Measurements from ENCODE around the gene HMG20B. TPM values are rescaled to one million over a fixed set of nuclear protein-coding genes. Genes with fewer than 3 reads are reported as not detected.
A peak's percentile ranks its signal among the peaks of the same experiment; 100 is the strongest.

The HMG20B gene
- total RNA-seq, 8 experiments from 2014 or later, result 17.0 to 122 (median 35.3) TPM

GRCh38 chr19:3538965-3539755 is 33.6 kb upstream of the HMG20B start, which contains the start of gene TEKTIP1:
Gene TEKTIP1 (plus strand): TSS chr19:3539174. CDS start chr19:3539178, 4 bp downstream.
- WGBS, 10 experiments, result 13 to 100% (median 60%) methylated on average over 2 to 7 of the region's 28 CpGs; no CpG with 5 or more reads in 4 of the 10 experiments

DNA sequence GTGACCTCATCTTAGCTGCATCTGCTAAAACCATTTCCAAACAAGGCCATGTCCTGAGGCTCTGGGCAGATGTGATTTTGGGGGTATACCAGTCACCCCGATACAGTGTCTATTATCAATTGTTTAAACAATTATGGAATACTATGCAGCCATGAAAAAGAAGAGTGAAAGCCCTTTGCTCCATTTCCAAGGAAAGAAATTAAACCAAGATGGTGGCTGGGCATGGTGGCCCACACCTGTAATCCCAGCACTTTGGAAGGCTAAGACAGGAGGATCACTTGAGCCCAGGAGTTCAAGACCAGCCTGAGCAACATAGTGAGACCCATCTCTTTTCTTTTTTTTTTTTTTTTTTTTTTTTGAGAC is 33.0 kb upstream of the HMG20B start:
- no peak for ATAC-seq (replicated peaks in 6 of 8)
- 83 to 100% methylated on average over 1 of the region's 1 CpG; no CpG with 5 or more reads in 8 of the 10 experiments for WGBS, 10 experiments
- in situ Hi-C loops (cut with MboI; ENCODE audit: low pct_unique_long_range_greater_than_20kb in 2 of 9, low sequenced_read_pairs in 9 of 9, unreplicated experiment in 9 of 9), result no loop called here
- Histone ChIP-seq H3K27ac (no peak overlapping the region), H3K4me3 (no peak overlapping the region), H3K4me1 (replicated peaks in 1 of 2) (peaks cover 0 to 11% of the 10 kb centered on the region in 2 donors)

More at GRCh38 chr19:3538965-3539755, 33.6 kb upstream of the HMG20B start, which contains the start of gene TEKTIP1:
- in situ Hi-C loops (cut with MboI; ENCODE audit: low pct_unique_long_range_greater_than_20kb in 2 of 9, low sequenced_read_pairs in 9 of 9, unreplicated experiment in 9 of 9), result no loop called here
- Histone ChIP-seq H3K4me1 (replicated peaks in 1 of 2) (peaks cover 0 to 11% of the 10 kb centered on the region in 2 donors), H3K4me3 (no peak within 1 kb of the TSS), H3K27ac (peak within 1 kb of the TSS in 1 of 2 donors; percentile 70)
- peak in 7 of 8 experiments; percentile 19 to 66 (median 34) for ATAC-seq (replicated peaks in 6 of 8)

GRCh38 chr19:3543150-3544057 is 29.3 kb upstream of the HMG20B start:
- 95% methylated on average over 4 of the region's 47 CpGs; no CpG with 5 or more reads in 9 of the 10 experiments for WGBS, 10 experiments
- Histone ChIP-seq H3K4me1 (replicated peaks in 1 of 2) (peaks cover 0 to 11% of the 10 kb centered on the region in 2 donors), H3K4me3 (no peak overlapping the region), H3K27ac (no peak overlapping the region)
- peak in 2 of 8 experiments; percentile 2 to 4 for ATAC-seq (replicated peaks in 6 of 8)
- in situ Hi-C loops (cut with MboI; ENCODE audit: low pct_unique_long_range_greater_than_20kb in 2 of 9, low sequenced_read_pairs in 9 of 9, unreplicated experiment in 9 of 9), result no loop called here

DNA sequence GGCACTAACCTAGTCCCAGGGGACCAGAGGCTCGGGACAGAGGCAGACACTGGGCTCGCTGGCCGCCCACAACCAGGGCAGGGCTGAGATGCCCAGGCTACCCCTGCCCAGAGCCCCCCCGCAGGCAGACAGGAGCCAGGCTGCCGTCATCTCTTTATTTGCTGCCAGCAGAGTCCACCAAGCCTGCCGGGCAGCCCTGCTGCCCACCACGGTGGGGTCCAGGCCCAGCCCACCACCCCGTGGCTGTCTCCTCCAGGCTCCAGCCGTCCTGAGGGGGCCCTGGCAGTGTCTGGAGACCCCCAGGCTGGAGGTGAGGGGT is 28.7 kb upstream of the HMG20B start:
- ATAC-seq (replicated peaks in 6 of 8), result no peak
- no CpG with 5 or more reads among the region's 9 CpGs for WGBS, 10 experiments
- in situ Hi-C loops (cut with MboI; ENCODE audit: low pct_unique_long_range_greater_than_20kb in 2 of 9, low sequenced_read_pairs in 9 of 9, unreplicated experiment in 9 of 9), result no loop called here
- H3K27ac ChIP-seq, result no peak overlapping the region
- H3K4me3 ChIP-seq, result no peak overlapping the region
- H3K4me1 ChIP-seq (replicated peaks in 1 of 2), result peaks cover 0 to 6% of the 10 kb centered on the region in 2 donors

GRCh38 chr19:3544742-3545668 is 27.7 kb upstream of the HMG20B start:
- 11 to 100% (median 100%) methylated on average over 1 to 4 of the region's 30 CpGs; no CpG with 5 or more reads in 5 of the 10 experiments for WGBS, 10 experiments
- Histone ChIP-seq H3K27ac (no peak overlapping the region), H3K4me3 (no peak overlapping the region)

GRCh38 chr19:3545669-3546034 is 27.1 kb upstream of the HMG20B start:
- WGBS, 10 experiments, result 53 to 100% (median 79%) methylated on average over 2 to 7 of the region's 10 CpGs; no CpG with 5 or more reads in 3 of the 10 experiments
- no peak overlapping the region for H3K27ac ChIP-seq
- H3K4me1 ChIP-seq (replicated peaks in 1 of 2), result no peaks in the 10 kb centered on the region
- ATAC-seq (replicated peaks in 6 of 8), result no peak
- H3K4me3 ChIP-seq, result no peak overlapping the region
- in situ Hi-C loops (cut with MboI; ENCODE audit: low pct_unique_long_range_greater_than_20kb in 2 of 9, low sequenced_read_pairs in 9 of 9, unreplicated experiment in 9 of 9), result no loop called here

More at GRCh38 chr19:3544742-3545668, 27.7 kb upstream of the HMG20B start:
- H3K4me1 ChIP-seq (replicated peaks in 1 of 2), result no peaks in the 10 kb centered on the region
- peak; percentile 60 to 91 (median 78) for ATAC-seq (replicated peaks in 6 of 8)
- in situ Hi-C loops (cut with MboI; ENCODE audit: low pct_unique_long_range_greater_than_20kb in 2 of 9, low sequenced_read_pairs in 9 of 9, unreplicated experiment in 9 of 9), result no loop called here

DNA sequence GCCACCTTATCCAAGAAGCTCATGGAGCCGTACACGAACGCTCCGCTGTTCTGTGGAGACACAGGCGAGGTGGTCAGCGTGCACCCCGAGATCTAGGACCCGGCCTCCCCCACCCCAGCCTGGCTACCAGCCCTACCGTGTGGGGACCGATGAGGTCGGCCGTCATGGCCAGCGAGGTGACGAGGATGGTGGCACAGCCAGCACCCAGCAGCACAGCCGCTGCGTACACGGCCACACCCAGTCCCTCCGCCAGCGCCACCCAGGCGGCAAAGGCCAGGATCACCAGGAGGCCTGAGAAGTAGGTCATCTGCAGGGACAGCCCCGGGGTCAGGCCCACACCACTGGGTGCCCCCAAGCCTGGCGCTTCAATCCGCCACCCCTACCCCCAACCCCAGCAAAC is 26.6 kb upstream of the HMG20B start:
- Histone ChIP-seq H3K4me3 (no peak overlapping the region), H3K27ac (no peak overlapping the region), H3K4me1 (replicated peaks in 1 of 2) (no peaks in the 10 kb centered on the region)
- in situ Hi-C loops (cut with MboI; ENCODE audit: low pct_unique_long_range_greater_than_20kb in 2 of 9, low sequenced_read_pairs in 9 of 9, unreplicated experiment in 9 of 9), result no loop called here
- 89 to 100% (median 100%) methylated on average over 1 to 8 of the region's 23 CpGs; no CpG with 5 or more reads in 7 of the 10 experiments for WGBS, 10 experiments
- no peak for ATAC-seq (replicated peaks in 6 of 8)

DNA sequence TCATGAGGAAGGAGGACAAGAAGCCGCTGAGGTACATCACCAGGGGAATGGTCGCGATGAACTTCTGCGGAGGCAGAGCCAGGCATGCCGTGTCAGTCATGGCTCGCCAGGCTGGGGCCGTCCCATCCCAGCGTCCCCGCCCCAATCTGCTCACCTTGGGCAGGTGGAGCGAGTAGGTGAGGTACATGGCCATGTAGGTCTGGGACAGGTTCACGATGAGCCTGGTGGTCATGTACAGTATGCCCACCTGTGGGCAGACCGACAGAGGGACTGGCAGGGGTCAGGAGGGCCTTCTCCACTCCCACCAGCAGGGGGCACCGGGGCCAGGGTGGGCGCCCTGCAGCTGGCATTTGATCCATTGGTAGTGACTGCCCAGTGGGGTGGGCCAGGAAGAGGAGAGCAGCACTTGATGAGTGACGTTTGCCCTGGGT is 25.4 kb upstream of the HMG20B start:
- H3K4me3 ChIP-seq, result no peak overlapping the region
- H3K27ac ChIP-seq, result no peak overlapping the region
- in situ Hi-C loops (cut with MboI; ENCODE audit: low pct_unique_long_range_greater_than_20kb in 2 of 9, low sequenced_read_pairs in 9 of 9, unreplicated experiment in 9 of 9), result no loop called here
- H3K4me1 ChIP-seq (replicated peaks in 1 of 2), result no peaks in the 10 kb centered on the region
- ATAC-seq (replicated peaks in 6 of 8), result peak in 2 of 8 experiments; percentile 12 to 32
- WGBS, 10 experiments, result 90% methylated on average over 8 of the region's 15 CpGs; no CpG with 5 or more reads in 9 of the 10 experiments

DNA sequence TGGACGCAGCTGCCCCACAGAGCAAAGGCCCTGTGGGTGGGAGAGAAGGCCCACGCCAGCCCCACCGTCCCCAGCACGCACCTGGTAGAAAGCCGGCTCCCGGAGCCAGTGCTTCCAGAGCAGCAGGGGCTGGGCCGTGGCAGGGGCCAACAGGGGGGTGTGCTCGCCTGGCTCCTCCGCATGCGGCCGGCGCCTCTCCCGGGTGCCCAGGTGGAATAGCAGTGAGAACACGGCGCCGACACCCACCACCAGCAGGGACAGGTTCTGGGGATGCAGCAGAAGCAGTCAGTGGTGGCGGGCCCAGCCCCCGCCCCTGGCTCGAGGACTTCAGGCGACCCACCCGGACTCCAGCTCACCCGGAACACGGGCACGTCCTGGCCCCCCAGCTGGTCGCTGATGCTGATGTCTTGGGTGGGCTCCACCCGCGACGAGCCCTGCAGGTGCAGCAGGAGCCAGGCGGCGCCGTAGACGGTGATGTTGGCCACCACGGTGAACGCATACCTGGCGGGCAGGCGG is 24.9 kb upstream of the HMG20B start:
- WGBS, 10 experiments, result 94 to 96% methylated on average over 3 to 13 of the region's 36 CpGs; no CpG with 5 or more reads in 8 of the 10 experiments
- Histone ChIP-seq H3K27ac (no peak overlapping the region), H3K4me3 (no peak overlapping the region), H3K4me1 (replicated peaks in 1 of 2) (no peaks in the 10 kb centered on the region)
- ATAC-seq (replicated peaks in 6 of 8), result no peak
- in situ Hi-C loops (cut with MboI; ENCODE audit: low pct_unique_long_range_greater_than_20kb in 2 of 9, low sequenced_read_pairs in 9 of 9, unreplicated experiment in 9 of 9), result no loop called here

GRCh38 chr19:3548606-3549005 is 24.1 kb upstream of the HMG20B start:
- H3K4me1 ChIP-seq (replicated peaks in 1 of 2), result no peaks in the 10 kb centered on the region
- no peak overlapping the region for H3K4me3 ChIP-seq
- no peak for ATAC-seq (replicated peaks in 6 of 8)
- H3K27ac ChIP-seq, result no peak overlapping the region
- in situ Hi-C loops (cut with MboI; ENCODE audit: low pct_unique_long_range_greater_than_20kb in 2 of 9, low sequenced_read_pairs in 9 of 9, unreplicated experiment in 9 of 9), result no loop called here
- 40 to 90% (median 79%) methylated on average over 1 to 6 of the region's 14 CpGs; no CpG with 5 or more reads in 6 of the 10 experiments for WGBS, 10 experiments

GRCh38 chr19:3549816-3550215 is 22.9 kb upstream of the HMG20B start:
- H3K27ac ChIP-seq, result no peak overlapping the region
- in situ Hi-C loops (cut with MboI; ENCODE audit: low pct_unique_long_range_greater_than_20kb in 2 of 9, low sequenced_read_pairs in 9 of 9, unreplicated experiment in 9 of 9), result loop anchor here in 1 of 9 experiments (25.0 kb wide), 1 partner anchor 162 kb away; the partner anchor contains the start of genes PIP5K1C and TJP3
- no peaks in the 10 kb centered on the region for H3K4me1 ChIP-seq (replicated peaks in 1 of 2)
- H3K4me3 ChIP-seq, result no peak overlapping the region
- no peak for ATAC-seq (replicated peaks in 6 of 8)
- 63 to 100% (median 78%) methylated on average over 1 to 5 of the region's 10 CpGs; no CpG with 5 or more reads in 4 of the 10 experiments for WGBS, 10 experiments
